PFSK-1 (cell line): ENCODE data around the gene C9orf85.

Experiments
- FOXP2 ChIP-seq: optimal IDR thresholded peaks from 2 replicates; pipeline ENCODE3; 2011; ENCODE audit warnings: borderline replicate concordance, control low read depth, inconsistent platforms; ENCODE audit not compliant: insufficient read depth; ENCODE audit errors: extremely low read length, extremely low read depth
- POLR2AphosphoS5 ChIP-seq: IDR thresholded peaks from 2 replicates; pipeline ENCODE4 v1.6.1; 2012; ENCODE audit warnings: low read depth, mild to moderate bottlenecking, control low read depth, low read length, moderate library complexity
- SIN3A ChIP-seq: IDR thresholded peaks from 2 replicates; pipeline ENCODE4 v1.6.1; 2012; ENCODE audit warnings: mild to moderate bottlenecking, low read length, moderate library complexity, borderline replicate concordance; ENCODE audit not compliant: insufficient read depth
- TAF1 ChIP-seq: IDR thresholded peaks from 2 replicates; pipeline ENCODE4 v1.6.1; 2012; ENCODE audit warnings: low read length, control low read depth, borderline replicate concordance; ENCODE audit not compliant: insufficient read depth
- TF ChIP-seq, protein P1 (sequence below), 2 experiments: IDR thresholded peaks; 2 replicates each; pipeline versions ENCODE4 v1.6.1 to v1.8.0; 2011 to 2012; ENCODE audit warnings: low read depth in 2 of 2, low read length in 2 of 2, control low read depth in 1 of 2, inconsistent platforms in 1 of 2, mild to moderate bottlenecking in 1 of 2, moderate library complexity in 1 of 2; ENCODE audit not compliant: insufficient read depth in 1 of 2

DNA sequence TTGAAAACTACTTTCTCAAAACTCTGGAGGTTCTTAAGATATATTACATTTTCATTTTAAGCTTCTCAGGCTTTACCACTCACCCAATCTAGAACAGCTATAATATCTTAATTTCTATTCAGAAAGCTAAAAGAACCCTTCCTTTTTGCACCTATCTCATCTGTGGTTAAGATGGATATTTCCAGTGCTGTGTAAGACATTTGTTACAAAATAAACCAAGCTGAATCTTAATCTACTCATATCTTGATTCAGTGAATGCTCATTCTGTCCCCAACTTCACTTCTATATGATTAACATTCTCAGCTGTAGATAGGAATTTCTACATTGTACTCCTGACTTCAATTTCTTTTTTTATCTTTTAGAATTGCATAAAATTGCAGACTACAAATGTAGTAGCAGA lies 15.5 kb upstream of the C9orf85 start:
- TF ChIP-seq, protein P1, sequence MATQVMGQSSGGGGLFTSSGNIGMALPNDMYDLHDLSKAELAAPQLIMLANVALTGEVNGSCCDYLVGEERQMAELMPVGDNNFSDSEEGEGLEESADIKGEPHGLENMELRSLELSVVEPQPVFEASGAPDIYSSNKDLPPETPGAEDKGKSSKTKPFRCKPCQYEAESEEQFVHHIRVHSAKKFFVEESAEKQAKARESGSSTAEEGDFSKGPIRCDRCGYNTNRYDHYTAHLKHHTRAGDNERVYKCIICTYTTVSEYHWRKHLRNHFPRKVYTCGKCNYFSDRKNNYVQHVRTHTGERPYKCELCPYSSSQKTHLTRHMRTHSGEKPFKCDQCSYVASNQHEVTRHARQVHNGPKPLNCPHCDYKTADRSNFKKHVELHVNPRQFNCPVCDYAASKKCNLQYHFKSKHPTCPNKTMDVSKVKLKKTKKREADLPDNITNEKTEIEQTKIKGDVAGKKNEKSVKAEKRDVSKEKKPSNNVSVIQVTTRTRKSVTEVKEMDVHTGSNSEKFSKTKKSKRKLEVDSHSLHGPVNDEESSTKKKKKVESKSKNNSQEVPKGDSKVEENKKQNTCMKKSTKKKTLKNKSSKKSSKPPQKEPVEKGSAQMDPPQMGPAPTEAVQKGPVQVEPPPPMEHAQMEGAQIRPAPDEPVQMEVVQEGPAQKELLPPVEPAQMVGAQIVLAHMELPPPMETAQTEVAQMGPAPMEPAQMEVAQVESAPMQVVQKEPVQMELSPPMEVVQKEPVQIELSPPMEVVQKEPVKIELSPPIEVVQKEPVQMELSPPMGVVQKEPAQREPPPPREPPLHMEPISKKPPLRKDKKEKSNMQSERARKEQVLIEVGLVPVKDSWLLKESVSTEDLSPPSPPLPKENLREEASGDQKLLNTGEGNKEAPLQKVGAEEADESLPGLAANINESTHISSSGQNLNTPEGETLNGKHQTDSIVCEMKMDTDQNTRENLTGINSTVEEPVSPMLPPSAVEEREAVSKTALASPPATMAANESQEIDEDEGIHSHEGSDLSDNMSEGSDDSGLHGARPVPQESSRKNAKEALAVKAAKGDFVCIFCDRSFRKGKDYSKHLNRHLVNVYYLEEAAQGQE (IDR thresholded peaks at IDR 0.05; ENCODE audit: insufficient read depth in 1 of 2, low read depth in 2 of 2, low read length in 2 of 2): no peak
- no peak for TF ChIP-seq SIN3A
- no peak for TF ChIP-seq POLR2AphosphoS5
- no peak for TF ChIP-seq TAF1
- no peak for TF ChIP-seq FOXP2
